ENCODE results near the gene IL18.
A peak's percentile ranks its signal among the peaks of the same experiment; 100 is the strongest.
"Not testable (repeated sequence)": the region's sequence is repeated elsewhere in the genome, so short reads cannot be mapped to it uniquely, and the experiment has no call there.

Gene IL18

GRCh38 chr11:112200252-112200651 lies 36.4 kb upstream of the IL18 start:
- POLR2A ChIA-PET (ENCODE audit: low non-redundant PET), result no interaction called here
- CTCF ChIA-PET, result interaction anchor here (0.7 to 1.1 kb wide), 2 partner anchors 14 to 69 kb away, joined by 3 to 5 read pairs; no protein-coding TSS in a partner anchor
- DNase-seq (ENCODE audit: low spot score), result no peak
- no peak overlapping the region for H3K27ac ChIP-seq
- no peak for TF ChIP-seq CTCF (conservative IDR thresholded peaks at IDR 0.05; ENCODE audit: low read depth)

- CTCF ChIA-PET, result interaction anchor here (0.7 kb wide), 1 partner anchor 1655 kb away, joined by 5 read pairs; no protein-coding TSS in a partner anchor
These were observed 35.2 kb upstream of the IL18 start for GRCh38 chr11:112199101-112199500.

GRCh38 chr11:112196519-112197087 lies 32.7 kb upstream of the IL18 start:
- ChIA-PET CTCF (no interaction called here), POLR2A (ENCODE audit: low non-redundant PET) (no interaction called here)
- DNase-seq (ENCODE audit: low spot score), result no peak
- no peak overlapping the region for H3K27ac ChIP-seq
- TF ChIP-seq CTCF (conservative IDR thresholded peaks at IDR 0.05; ENCODE audit: low read depth), result no peak

More at GRCh38 chr11:112199101-112199500, 35.2 kb upstream of the IL18 start:
- H3K27ac ChIP-seq; DNase-seq (ENCODE audit: low spot score); POLR2A ChIA-PET (ENCODE audit: low non-redundant PET): not testable (repeated sequence)

GRCh38 chr11:112195951-112196351 lies 32.1 kb upstream of the IL18 start:
- POLR2A ChIA-PET (ENCODE audit: low non-redundant PET), result no interaction called here
- CTCF ChIA-PET, result interaction anchor here (0.7 kb wide), 1 partner anchor 84 kb away, joined by 3 read pairs; no protein-coding TSS in a partner anchor
- DNase-seq (ENCODE audit: low spot score), result peak; percentile 79
- H3K27ac ChIP-seq, result peak overlapping the region; percentile 93
- no peak for TF ChIP-seq CTCF (conservative IDR thresholded peaks at IDR 0.05; ENCODE audit: low read depth)

GRCh38 chr11:112195113-112195512 lies 31.2 kb upstream of the IL18 start:
- not testable (repeated sequence) for DNase-seq (ENCODE audit: low spot score)

GRCh38 chr11:112186304-112186703 lies 22.4 kb upstream of the IL18 start:
- TF ChIP-seq CTCF (conservative IDR thresholded peaks at IDR 0.05; ENCODE audit: low read depth), result no peak
- ChIA-PET POLR2A (ENCODE audit: low non-redundant PET) (no interaction called here), CTCF (no interaction called here)
- DNase-seq (ENCODE audit: low spot score), result no peak
- no peak overlapping the region for H3K27ac ChIP-seq

More at GRCh38 chr11:112195113-112195512, 31.2 kb upstream of the IL18 start:
- CTCF ChIA-PET, result interaction anchor here (0.7 kb wide), 1 partner anchor 16 kb away, joined by 3 read pairs; no protein-coding TSS in a partner anchor
- peak overlapping the region; percentile 93 for H3K27ac ChIP-seq
- POLR2A ChIA-PET (ENCODE audit: low non-redundant PET), result not testable (repeated sequence)

GRCh38 chr11:112185883-112186282 lies 22.0 kb upstream of the IL18 start:
- H3K27ac ChIP-seq, result no peak overlapping the region
- DNase-seq (ENCODE audit: low spot score), result no peak
- ChIA-PET CTCF (no interaction called here), POLR2A (ENCODE audit: low non-redundant PET) (no interaction called here)
- TF ChIP-seq CTCF (conservative IDR thresholded peaks at IDR 0.05; ENCODE audit: low read depth), result no peak

Data from RWPE1 (cell line).